Measurements from ENCODE around the gene COPG1.

COPG1 gene

GRCh38 chr3:129280183-129280582 lies 30.8 kb downstream of the COPG1 start:
- no peak for DNase-seq (ENCODE audit: low read depth in 3 of 3)

- no peak for DNase-seq (ENCODE audit: low read depth in 3 of 3)
These were observed 32.3 kb downstream of the COPG1 start for GRCh38 chr3:129281726-129282125.

DNA sequence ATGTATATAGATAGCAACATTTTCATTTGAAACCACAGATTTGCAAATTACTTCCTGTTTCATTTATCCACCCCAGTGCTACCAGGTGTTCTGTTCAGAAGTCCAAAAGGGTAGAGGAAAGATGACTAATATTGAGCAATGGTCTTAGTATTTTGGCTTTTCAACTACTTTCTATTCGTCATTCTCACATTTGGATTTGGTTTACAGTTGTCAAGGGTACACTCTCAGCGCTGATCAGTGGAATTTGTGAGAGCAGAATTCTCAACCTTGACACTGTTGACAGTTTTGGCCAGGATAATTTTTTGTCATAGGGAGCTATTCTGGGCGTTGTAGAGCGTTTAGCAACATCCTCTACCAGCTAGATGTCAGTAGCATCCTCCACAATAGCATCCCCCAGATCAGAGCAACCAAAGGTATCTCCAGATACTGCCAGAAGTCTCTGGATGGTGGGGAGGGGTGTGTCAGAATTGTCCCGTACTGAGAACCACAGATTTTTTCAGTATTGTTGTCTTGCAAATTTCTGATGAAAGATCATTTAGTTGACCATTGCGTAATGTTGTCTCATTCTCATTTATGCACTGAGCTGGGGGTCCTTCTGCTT lies 33.4 kb downstream of the COPG1 start:
- peak in 1 of 3 donors; percentile 3 for DNase-seq (ENCODE audit: low read depth in 3 of 3)

DNA sequence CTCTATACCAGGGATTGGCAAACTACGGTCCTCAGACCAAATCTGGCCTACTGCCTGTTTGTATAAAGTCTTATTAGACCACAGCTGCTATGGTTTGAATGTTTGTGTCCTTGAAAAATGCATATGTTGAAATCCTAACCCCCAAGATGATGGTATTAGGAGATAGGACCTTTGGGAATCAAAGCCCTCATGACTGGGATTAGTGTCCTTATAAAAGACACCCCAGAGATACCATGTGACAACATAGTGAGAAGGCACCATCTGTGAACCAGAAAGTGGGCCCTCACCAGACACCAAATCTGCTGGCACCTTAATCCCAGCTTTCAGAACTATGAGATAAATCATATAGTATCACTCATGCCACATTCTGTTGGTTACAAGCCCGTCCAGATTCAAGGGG lies 36.7 kb downstream of the COPG1 start:
- no peak for DNase-seq (ENCODE audit: low read depth in 3 of 3)

- DNase-seq (ENCODE audit: low read depth in 3 of 3): no peak
These were observed 39.0 kb downstream of the COPG1 start for GRCh38 chr3:129288446-129288845.

- no peak for DNase-seq (ENCODE audit: low read depth in 3 of 3)
These were observed 40.0 kb downstream of the COPG1 start for GRCh38 chr3:129289201-129289921.

DNA sequence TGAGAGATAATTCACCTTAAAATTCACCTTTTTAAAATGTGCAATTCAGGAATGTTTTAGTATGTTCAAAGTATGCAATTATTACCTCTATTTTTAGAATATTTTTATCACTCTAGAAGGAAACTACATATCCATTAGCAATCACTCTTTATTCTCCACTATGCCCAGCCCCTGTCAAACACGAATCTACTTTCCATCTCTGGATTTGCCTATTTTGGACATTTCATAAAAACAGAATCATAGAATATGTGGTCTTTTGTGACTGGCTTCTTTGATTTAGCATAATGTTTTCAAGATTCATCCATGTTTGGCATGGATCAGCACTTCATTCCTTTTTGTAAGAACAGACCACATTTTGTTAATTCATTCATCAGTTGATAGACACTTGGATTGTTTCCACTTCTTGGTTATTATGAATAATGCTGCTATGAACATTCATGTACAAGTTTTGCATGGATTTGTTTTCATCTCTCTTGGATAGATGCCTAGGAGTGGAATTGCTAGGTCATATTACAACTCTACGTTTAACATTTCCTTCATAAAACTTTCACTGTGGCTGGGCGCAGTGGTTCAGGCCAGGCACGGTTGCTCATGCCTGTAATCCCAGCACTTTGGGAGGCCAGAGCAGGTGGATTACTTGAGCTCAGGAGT lies 42.0 kb downstream of the COPG1 start:
- no peak for DNase-seq (ENCODE audit: low read depth in 3 of 3)

DNA sequence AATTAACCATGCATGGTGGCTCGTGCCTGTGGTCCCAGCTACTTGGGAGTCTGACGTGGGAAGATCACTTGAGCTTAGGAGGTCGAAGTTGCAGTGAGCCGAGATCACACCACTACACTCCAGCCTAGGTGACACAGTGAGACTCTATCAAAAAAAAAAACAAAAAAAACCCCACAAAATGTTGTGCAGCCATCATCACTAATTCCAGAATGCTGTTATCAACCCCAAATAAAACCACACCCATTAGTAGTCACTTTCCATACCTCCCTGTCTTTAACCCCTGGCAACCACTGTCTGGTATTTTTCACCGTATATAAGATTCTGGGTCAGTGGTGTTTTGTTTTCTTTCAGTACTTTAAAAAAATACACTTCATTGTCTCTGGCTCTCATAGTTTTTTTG lies 45.9 kb downstream of the COPG1 start:
- DNase-seq (ENCODE audit: low read depth in 3 of 3): no peak

- no peak for DNase-seq (ENCODE audit: low read depth in 3 of 3)
These were observed 54.9 kb downstream of the COPG1 start for GRCh38 chr3:129304146-129304961.

DNA sequence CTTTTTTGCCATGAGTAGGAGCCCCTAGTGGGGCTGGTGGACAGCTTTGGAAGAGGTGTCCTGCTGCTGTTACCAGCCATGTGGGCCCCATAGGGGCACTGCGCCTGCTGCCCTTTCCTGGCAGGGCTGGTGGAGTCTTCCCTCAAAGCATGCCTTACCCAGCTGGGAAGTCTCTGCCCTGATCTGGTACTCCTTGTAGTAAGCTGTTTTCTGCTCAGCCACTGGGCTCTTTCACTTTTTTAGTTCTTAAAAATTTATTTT lies 55.5 kb downstream of the COPG1 start:
- no peak for DNase-seq (ENCODE audit: low read depth in 3 of 3)

- no peak for DNase-seq (ENCODE audit: low read depth in 3 of 3)
These were observed 56.2 kb downstream of the COPG1 start for GRCh38 chr3:129305592-129306091.

- no peak for DNase-seq (ENCODE audit: low read depth in 3 of 3)
These were observed 59.2 kb downstream of the COPG1 start for GRCh38 chr3:129308636-129309035.

DNA sequence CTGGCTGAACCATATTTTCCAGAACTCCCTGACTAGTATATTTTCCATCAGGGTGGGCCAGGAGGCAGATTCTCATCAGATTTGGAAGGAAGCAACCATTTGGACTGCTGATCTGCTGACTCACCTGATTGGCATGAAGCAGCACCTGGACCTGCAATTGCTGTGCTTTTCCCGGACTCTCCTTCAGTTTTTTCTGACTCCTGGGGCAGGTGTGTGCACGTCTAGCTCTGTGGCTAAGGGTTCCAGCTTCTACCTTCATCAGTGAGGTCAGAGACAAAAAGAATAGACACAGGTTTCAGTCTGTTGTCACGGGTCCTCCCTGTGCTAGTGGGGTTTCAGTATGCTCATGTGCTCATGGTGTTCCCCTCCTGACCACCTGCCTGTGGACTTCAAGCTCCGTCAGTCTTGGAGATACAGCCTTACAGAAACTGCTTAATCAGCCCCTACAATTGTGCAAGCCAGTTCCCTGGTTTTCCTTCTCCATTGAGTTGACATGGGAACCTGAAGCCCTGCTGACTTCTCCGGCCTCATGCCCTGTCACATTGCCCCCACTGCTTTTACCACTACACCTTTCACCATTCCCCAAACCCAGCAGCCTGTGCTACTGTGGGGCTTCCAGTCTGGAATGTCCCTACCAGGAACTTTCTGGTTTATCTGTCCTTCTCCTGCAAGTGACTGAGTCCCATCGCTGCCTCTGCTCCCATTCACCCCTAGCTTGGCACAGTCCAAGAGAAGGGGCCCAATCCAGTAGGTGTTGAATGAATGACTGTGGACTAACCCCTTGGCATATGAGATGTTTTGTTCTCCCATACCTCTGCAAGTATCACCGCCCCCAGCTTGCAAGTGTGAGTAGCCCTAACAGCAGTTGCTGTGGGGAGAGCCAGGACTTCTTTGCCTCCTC lies 61.0 kb downstream of the COPG1 start:
- no peak for DNase-seq (ENCODE audit: low read depth in 3 of 3)

GRCh38 chr3:129311054-129311902 lies 61.9 kb downstream of the COPG1 start:
- DNase-seq (ENCODE audit: low read depth in 3 of 3): no peak

- DNase-seq (ENCODE audit: low read depth in 3 of 3): no peak
These were observed 62.7 kb downstream of the COPG1 start for GRCh38 chr3:129312021-129312639.

DNA sequence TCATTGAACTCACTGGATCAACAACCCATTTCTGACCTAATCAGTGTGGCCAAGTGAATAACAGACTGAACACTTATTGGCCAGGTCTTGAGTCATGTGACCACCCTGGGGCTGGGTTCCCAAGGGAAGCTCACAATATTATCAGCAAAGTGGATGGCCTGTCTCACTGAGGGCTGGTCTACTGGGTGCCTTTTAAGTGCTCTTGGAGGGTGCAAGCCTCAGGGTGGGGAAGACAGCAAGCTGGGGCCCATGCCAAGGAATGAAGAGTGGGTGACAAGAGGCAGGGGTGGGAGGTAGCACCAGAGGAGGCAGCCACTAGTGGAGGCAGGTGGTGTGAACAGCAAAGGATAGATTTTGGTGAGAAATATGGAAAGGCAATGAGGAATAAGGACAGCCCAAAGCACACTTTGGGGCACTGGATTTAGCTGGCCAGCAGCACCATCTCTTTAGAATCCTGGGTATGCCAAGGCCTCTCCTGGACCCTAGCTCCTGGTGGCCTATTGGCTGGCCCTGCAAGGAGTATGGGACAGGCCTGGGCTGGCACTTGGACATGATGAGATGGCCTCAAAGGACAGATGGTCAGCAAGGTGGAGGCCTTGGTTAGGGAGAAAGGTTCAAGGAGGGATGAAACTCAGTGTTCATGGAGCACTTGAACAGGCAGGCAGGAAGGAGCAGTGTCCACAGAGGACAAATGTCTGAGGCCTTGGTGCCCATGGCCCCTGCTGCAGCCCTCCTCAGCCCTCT lies 63.4 kb downstream of the COPG1 start:
- DNase-seq (ENCODE audit: low read depth in 3 of 3): no peak

GRCh38 chr3:129313415-129313664 lies 63.9 kb downstream of the COPG1 start:
- DNase-seq (ENCODE audit: low read depth in 3 of 3): no peak

DNA sequence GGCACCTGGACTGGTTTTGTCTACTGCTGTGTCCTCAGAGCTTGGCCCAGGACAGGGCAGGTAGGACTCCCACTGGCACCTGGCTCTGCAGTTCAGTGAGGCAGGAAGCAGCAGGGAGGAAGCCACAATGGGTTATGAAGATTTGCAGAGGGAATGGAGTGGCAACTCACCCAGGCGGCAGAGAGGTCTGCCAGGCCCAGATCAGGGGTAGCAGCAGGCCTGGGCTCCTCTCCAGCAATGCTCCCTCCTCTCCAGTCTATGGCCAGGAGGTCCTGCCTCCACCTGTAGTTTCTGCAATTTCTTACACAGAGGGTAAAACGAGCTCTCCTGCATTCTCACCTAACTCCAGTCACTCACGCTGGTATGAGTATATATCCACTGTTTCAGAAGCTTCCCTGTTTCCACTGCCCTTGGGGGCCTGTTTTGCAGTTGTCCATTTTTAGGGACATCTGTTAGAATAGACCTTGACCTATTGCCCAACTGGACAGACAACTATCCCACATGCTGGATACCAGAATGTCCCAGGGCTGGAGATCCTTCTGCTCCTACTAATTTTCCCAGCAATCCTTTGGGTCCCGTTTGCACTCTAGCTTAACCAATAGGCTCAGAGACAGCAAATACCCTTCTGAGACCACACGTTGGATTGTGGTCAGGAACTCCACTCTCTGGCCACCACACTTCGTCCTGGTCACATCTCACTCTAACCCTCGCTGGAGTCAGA lies 64.4 kb downstream of the COPG1 start:
- DNase-seq (ENCODE audit: low read depth in 3 of 3): no peak

Measured in stimulated activated CD4-positive, alpha-beta T cell treated with anti-CD3 and anti-CD28 coated beads, TNF-alpha, amount 100 ng/mL, for 48 hours (primary cell).